Measurements from ENCODE around the gene CPSF3.

Gene CPSF3

GRCh38 chr2:9423100-9423921 lies at the start of gene CPSF3, which contains the start of gene ITGB1BP1:
CPSF3 (plus strand) TSS chr2:9423654; CDS start chr2:9423774, 120 bp downstream.
ITGB1BP1 (minus strand) TSS chr2:9423528; CDS start chr2:9418697, 4,831 bp downstream.
- DNase-seq: peak; percentile 96 to 97

DNA sequence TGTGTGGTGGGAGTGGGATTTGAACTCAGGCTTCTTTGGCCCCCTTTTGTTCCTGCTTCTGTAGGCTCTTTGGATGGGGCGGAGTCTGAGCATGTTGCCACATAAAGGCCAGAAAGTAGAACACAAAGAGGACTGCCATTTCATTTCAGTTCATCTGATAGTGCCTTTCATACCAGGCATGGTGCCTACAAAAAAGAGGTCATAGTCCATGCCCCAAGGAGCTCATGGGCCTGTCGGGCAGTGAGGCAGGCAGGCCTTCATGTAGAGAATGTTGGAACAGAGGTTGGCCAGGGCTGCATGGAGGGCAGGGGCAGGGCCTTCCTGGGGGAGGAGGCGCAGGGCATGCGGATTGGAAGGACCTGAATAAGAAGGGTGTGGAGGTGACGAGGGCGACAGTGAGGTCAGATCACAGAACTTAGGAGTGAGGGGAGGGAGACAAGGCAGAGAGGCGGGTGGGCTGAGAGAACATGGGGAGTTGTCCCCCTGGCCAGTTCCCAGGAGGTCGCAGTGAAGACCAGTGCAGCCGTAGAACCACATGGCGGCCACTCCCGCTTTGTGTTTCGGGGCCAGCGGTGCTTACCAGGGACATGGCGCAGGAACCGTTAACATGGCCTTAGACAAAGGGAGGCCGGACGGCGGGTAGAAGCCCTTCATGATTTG lies 49.3 kb upstream of the CPSF3 start:
- DNase-seq: no peak

- DNase-seq: no peak
These were observed 47.5 kb upstream of the CPSF3 start for GRCh38 chr2:9375857-9376428.

- DNase-seq: no peak
These were observed 45.9 kb upstream of the CPSF3 start for GRCh38 chr2:9377461-9378097.

- no peak for DNase-seq
These were observed 44.7 kb upstream of the CPSF3 start for GRCh38 chr2:9378433-9379390.

GRCh38 chr2:9379391-9379755 lies 44.1 kb upstream of the CPSF3 start:
- no peak for DNase-seq

- peak; percentile 30 to 38 for DNase-seq
These were observed 42.5 kb upstream of the CPSF3 start for GRCh38 chr2:9380702-9381628.

DNA sequence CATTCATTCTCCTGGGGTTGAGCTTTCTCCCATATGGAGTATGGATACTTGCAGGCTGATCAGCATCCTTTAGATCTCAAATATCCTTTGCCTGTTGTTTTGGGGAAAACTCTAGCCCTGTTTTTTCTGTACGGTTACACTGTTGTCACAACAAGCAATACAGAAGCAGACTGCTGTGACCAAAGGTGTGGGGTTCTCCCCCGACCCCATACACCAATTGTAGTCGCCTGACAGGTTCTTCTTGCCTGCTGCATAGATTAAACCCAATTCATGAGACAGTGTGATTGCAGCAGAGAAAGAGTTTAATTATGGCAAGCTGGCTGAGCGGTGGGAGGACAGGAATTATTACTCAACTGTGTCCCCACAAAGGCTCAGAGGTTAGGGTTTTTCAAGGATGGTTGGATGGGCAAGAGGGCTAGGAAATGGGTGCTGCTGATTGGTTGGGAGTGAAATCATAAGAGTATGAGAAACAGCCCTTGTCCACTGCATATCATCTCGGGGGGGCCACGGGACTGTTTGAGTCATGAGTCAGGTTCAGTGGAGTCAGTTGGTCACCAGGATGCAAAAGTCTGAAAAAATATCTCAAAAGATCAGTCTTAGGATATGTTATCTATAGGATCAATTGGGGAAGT lies 40.7 kb upstream of the CPSF3 start:
- no peak for DNase-seq

DNA sequence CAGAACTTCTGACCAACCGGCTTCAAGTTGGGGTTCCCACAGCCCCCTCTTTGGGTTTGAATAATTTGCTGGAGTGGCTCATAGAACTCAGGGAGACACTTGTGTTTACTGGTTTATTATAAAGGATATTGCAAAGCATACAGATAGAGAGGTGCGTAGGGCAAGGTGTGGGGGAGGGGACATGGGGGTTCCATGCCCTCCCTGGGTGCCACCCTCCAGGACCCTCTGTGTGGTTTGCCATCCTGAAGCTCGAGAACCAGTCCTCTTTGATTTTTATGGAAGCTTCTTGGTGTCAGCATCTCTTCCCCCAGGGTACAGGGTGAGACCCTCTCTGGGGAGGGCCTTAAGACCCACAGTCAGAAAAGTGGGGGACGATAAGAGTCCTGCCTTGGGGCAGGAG lies 38.9 kb upstream of the CPSF3 start:
- DNase-seq: no peak

DNA sequence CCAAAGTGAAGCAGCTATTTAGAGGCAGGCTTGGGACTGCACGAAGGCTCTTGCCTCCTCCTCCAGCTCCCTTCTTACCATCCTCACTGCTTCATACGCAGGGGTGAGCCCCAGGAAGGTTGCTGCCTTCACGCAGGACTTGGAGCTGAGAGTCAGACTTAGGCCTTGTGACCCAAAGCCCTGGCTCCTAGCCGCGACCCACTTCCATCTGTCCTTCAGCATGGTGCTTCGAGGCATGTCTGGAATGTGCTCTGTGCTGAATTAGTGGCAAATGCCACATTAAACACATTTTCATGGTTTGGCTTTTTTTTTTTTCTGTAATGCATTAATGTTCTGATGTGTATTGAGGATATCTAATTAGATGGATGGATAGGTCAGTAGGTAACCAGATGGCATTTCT lies 37.6 kb upstream of the CPSF3 start:
- no peak for DNase-seq

- DNase-seq: no peak
These were observed 35.2 kb upstream of the CPSF3 start for GRCh38 chr2:9388199-9388681.

- DNase-seq: no peak
These were observed 34.2 kb upstream of the CPSF3 start for GRCh38 chr2:9388950-9389911.

DNA sequence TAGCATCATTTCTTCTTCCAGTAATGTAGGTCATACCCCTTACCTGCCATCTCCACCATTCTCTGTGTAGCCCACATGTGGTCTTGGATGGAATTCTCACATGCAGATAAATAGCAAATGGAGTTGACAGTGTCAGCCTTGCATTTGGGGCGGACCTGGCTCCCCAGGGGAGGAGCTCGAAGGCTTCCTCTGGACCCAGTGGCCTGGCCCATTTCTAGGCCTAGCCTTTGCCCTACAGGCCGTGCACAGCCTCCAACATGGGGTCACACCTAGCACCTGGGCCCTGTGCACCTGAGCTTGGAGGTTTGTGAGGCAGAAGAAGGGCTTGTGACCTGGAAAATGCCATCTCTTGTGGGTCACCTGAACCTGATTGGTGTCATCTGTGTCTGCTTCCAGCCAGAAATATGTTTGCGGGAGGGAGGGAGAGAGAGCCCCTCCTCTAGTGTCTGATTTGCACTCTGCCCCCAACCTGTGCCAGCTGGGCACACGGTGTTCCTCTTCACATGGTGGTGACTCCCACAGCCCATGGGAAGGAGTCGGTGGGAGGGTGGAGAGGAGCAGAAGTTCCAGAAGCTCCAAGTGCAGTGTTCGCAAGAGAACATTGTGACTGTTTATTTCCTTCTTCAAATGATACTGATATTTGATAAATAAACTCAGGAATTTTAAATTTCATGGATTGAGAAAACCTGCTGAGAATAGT lies 33.2 kb upstream of the CPSF3 start:
- no peak for DNase-seq

DNA sequence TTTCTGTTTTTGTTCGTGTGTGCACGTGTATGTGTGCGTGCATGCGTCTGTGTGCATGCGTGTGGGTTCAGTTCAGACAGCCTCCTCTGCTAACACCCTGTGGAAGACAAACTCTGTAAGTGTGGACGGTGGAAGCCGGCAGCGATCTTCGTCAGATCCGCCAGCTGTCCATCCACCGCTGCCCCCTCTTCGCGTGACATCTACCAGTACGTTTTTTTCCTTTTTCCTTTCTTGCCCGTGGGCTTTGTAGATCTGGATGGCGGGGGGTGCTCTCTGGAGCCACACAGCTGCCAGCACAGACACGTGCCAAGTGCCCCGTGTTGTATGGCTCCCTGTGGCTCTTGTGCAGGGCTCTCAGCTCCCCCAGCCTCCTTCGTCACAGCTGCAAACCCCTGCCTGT lies 32.5 kb upstream of the CPSF3 start:
- no peak for DNase-seq

DNA sequence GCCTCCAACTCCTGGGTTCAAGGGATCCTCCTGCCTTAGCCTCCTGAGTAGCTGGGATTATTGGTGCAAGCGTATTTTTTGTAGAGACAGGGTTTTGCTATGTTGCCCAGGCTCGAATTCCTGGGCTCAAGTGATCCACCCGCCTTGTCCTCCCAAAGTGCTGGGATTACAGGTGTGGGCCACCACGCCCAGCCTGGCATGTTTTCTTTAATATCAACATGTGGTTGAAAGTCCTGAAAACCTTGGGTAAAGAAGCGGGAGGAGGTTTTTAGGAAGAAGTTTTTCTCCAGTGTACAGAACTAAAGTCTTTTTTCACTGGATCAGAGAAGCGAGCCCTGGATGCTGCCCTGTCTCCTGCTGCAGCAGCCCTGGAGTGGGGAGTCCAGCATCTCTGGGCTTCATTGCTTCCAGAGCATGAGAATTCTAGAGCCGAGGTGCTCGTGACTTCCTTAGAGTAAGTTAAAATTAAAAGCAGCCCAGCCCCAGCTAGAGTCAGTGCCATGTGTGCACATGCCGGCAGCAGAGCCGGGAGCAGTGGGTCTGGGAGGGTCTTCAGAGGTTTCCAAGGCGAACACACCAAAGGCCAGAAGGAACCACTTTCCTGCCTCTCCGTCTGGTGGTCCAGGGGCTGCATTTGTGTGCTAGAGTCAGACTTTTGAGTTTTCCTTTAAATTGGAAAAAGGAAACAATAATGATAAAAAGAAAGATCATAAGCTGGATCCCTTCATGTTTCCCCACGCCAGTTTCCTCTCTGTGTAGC lies 31.3 kb upstream of the CPSF3 start:
- DNase-seq: no peak

- DNase-seq: no peak
These were observed 30.3 kb upstream of the CPSF3 start for GRCh38 chr2:9392898-9393765.

- no peak for DNase-seq
These were observed 28.6 kb upstream of the CPSF3 start for GRCh38 chr2:9394816-9395215.

All from Kasumi-1 (cell line).